B cell (primary cell): ENCODE data around the gene MIPEP. TPM values are rescaled to one million over a fixed set of nuclear protein-coding genes. Genes with fewer than 3 reads are reported as not detected.

Experiments
- ATAC-seq: fragments of 200-7000 bp; cut with Tn5 transposase; one replicate; pipeline ENCODE4 v1.10.0; 2021; ENCODE audit warnings: low read depth, mild to moderate bottlenecking, moderate number of reproducible peaks, moderate library complexity
- CTCF ChIA-PET: fragments of 350-600 bp; sonication (Branson Sonifier 250); formaldehyde crosslinking; loops from one replicate; lab custom pipeline; 2021; ENCODE audit warnings: antibody characterized with exemption, inconsistent platforms; lab: Charles Lee
- POLR2A ChIA-PET: fragments of 350-600 bp; sonication (Branson Sonifier 250); formaldehyde crosslinking; loops from one replicate; lab custom pipeline; 2021; ENCODE audit warnings: antibody characterized with exemption; lab: Charles Lee
- DNase-seq: peaks from one replicate; pipeline ENCODE4 v3.0.0; 2013
- H2AFZ ChIP-seq: 2 replicates; pipeline ENCODE4 v1.6.1; 2012; ENCODE audit warnings: mild to moderate bottlenecking, low read depth, low read length; ENCODE audit not compliant: insufficient read depth, poor library complexity, severe bottlenecking
- H3K27ac ChIP-seq, 2 donors: 1 replicate in 1 of 2; 2 replicates in 1 of 2; pipeline ENCODE4 v1.5.1; 2012 to 2013; ENCODE audit warnings: low read length in 2 of 2, mild to moderate bottlenecking in 2 of 2, moderate library complexity in 1 of 2
- H3K27me3 ChIP-seq, 4 experiments: fragments of 200-600 bp in 1 of 4; sonication (generic) in 1 of 4; replicated peaks in 1 of 4; 1 replicate in 2 of 4; 2 replicates in 2 of 4; pipeline versions ENCODE4 v1.6.1 to v1.7.0; 2013 to 2016; ENCODE audit warnings: low read length in 3 of 4, mild to moderate bottlenecking in 2 of 4, mixed read lengths in 1 of 4, moderate library complexity in 1 of 4; ENCODE audit not compliant: insufficient read depth in 4 of 4, control insufficient read depth in 3 of 4; ENCODE audit errors: control extremely low read depth in 1 of 4
- H3K36me3 ChIP-seq, 2 experiments: replicated peaks in 1 of 2; 1 replicate in 1 of 2; 2 replicates in 1 of 2; pipeline versions ENCODE4 v1.6.1 to v1.7.1; 2013; ENCODE audit warnings: low read length in 1 of 2; ENCODE audit not compliant: insufficient read depth in 2 of 2, control insufficient read depth in 1 of 2; ENCODE audit errors: control extremely low read depth in 1 of 2, extremely low read depth in 1 of 2
- H3K4me1 ChIP-seq, 2 donors: fragments of 200-600 bp in 1 of 2; sonication (generic) in 1 of 2; 1 replicate in 1 of 2; 2 replicates in 1 of 2; pipeline versions ENCODE4 v1.5.1 to v1.6.1; 2013 to 2017; ENCODE audit warnings: low read length in 2 of 2; ENCODE audit not compliant: control insufficient read depth in 2 of 2, insufficient read depth in 2 of 2
- H3K4me2 ChIP-seq: replicated peaks from 2 replicates; pipeline ENCODE3; 2012; ENCODE audit warnings: mild to moderate bottlenecking, low read depth, low read length; ENCODE audit not compliant: poor library complexity, severe bottlenecking
- H3K4me3 ChIP-seq, 5 experiments: fragments of 200-600 bp in 1 of 5; sonication (generic) in 1 of 5; 1 replicate in 3 of 5; 2 replicates in 2 of 5; pipeline versions ENCODE4 v1.5.1 to v1.7.0; 2011 to 2016; ENCODE audit warnings: low read length in 4 of 5, mild to moderate bottlenecking in 4 of 5, low read depth in 2 of 5, control low read depth in 1 of 5, moderate library complexity in 1 of 5; ENCODE audit not compliant: insufficient read depth in 1 of 5; ENCODE audit errors: control extremely low read depth in 1 of 5, extremely low read depth in 1 of 5
- H3K79me2 ChIP-seq: fragments of 200-600 bp; sonication (generic); one replicate; pipeline ENCODE4 v1.6.0; 2016; ENCODE audit warnings: low read length; ENCODE audit not compliant: control insufficient read depth, insufficient read depth
- H3K9ac ChIP-seq: fragments of 200-600 bp; sonication (generic); 2 replicates; pipeline ENCODE4 v1.6.1; 2017; ENCODE audit warnings: mild to moderate bottlenecking, low read length, moderate library complexity
- H3K9me3 ChIP-seq, 3 donors: one replicate each; pipeline versions ENCODE4 v1.6.1 to v1.7.1; 2013; ENCODE audit warnings: low read length in 2 of 3; ENCODE audit not compliant: control insufficient read depth in 2 of 3, insufficient read depth in 1 of 3; ENCODE audit errors: control extremely low read depth in 1 of 3
- H4K20me1 ChIP-seq: 2 replicates; pipeline ENCODE4 v1.6.0; 2012; ENCODE audit warnings: mild to moderate bottlenecking, low read length; ENCODE audit not compliant: insufficient read depth, control insufficient read depth, poor library complexity, severe bottlenecking
- H3K27ac Mint-ChIP-seq: one replicate; pipeline ENCODE4 v1.8.0; 2021; ENCODE audit warnings: mixed read lengths
- H3K27me3 Mint-ChIP-seq: one replicate; pipeline ENCODE4 v1.8.0; 2021; ENCODE audit warnings: mixed read lengths
- H3K4me1 Mint-ChIP-seq: one replicate; pipeline ENCODE4 v1.8.0; 2021; ENCODE audit warnings: mixed read lengths
- H3K4me3 Mint-ChIP-seq: one replicate; pipeline ENCODE4 v1.8.0; 2021; ENCODE audit warnings: mixed read lengths
- H3K9me3 Mint-ChIP-seq: one replicate; pipeline ENCODE4 v1.8.0; 2022; ENCODE audit warnings: mixed read lengths; ENCODE audit not compliant: insufficient read depth
- CTCF ChIP-seq: fragments of 200-600 bp; IDR thresholded peaks from one replicate; pipeline ENCODE4 v1.8.0; 2022; ENCODE audit warnings: antibody characterized with exemption, mild to moderate bottlenecking
- EZH2 ChIP-seq: IDR thresholded peaks from 2 replicates; pipeline ENCODE4 v1.6.1; 2012; ENCODE audit warnings: borderline replicate concordance, low read depth, mild to moderate bottlenecking, moderate library complexity, low read length; ENCODE audit not compliant: insufficient read depth, poor library complexity, severe bottlenecking
- WGBS: methylation state at CpG from one replicate; pipeline ENCODE4 v1.1.5; 2013; ENCODE audit warnings: missing lambda C conversion rate; ENCODE audit not compliant: insufficient coverage; 5-methylcytosine and 5-hydroxymethylcytosine counted together
- intact Hi-C: fragments of 100-400 bp; cut with micrococcal nuclease; formaldehyde crosslinking; loops from one replicate; pipeline ENCODE4 v1.10.0; 2022
- polyA plus RNA-seq: library from polyadenylated mRNA; depleted of rRNA; stranded (reverse); fragments of >200 nt; gene quantifications from 2 replicates; pipeline ENCODE4 v1.2.3, GENCODE V29; 2012
- total RNA-seq, 2 donors: library from RNA; stranded (reverse); fragments of 120-200 nt in 1 of 2; gene quantifications; 1 replicate in 1 of 2; 2 replicates in 1 of 2; pipeline versions ENCODE4 v1.2.3 to v1.2.4, GENCODE V29; 2013 to 2022

Gene MIPEP
- total and polyA plus RNA-seq, 2 donors (not counting 1 experiment from before 2014, with no cell fraction given): 6.2 to 16.9 TPM

- ATAC-seq: peak; percentile 88
- H3K9ac ChIP-seq: peak overlapping the region; percentile 18
- H4K20me1 ChIP-seq: peaks cover 4% of the 10 kb centered on the region
- ChIA-PET POLR2A (no interaction called here), CTCF (interaction anchor here (0.7 to 2.6 kb wide), 4 partner anchors 17 to 381 kb away, joined by 3 to 21 read pairs (median 4); no protein-coding TSS in a partner anchor)
- H3K4me3 ChIP-seq: peak overlapping the region in 1 of 5 experiments; percentile 12
- H3K9me3 Mint-ChIP-seq: no peaks in the 10 kb centered on the region
- TF ChIP-seq CTCF (no peak), EZH2 (no peak)
- no peaks in the 10 kb centered on the region for H3K27me3 Mint-ChIP-seq
- no peaks in the 10 kb centered on the region for H3K27me3 ChIP-seq
- peak overlapping the region; percentile 49 for H2AFZ ChIP-seq
- H3K4me1 ChIP-seq: peaks cover 45 to 48% of the 10 kb centered on the region in 2 donors
- H3K36me3 ChIP-seq: no peaks in the 10 kb centered on the region
- WGBS: 19% methylated on average over 7 of the region's 8 CpGs
- H3K79me2 ChIP-seq: no peaks in the 10 kb centered on the region
- peaks cover 50% of the 10 kb centered on the region for H3K4me1 Mint-ChIP-seq
- peak overlapping the region; percentile 50 for H3K4me3 Mint-ChIP-seq
- peak overlapping the region in 1 of 2 donors; percentile 36 for H3K27ac ChIP-seq
- H3K27ac Mint-ChIP-seq: no peak overlapping the region
- DNase-seq: peak; percentile 56
- intact Hi-C loops: no loop called here
- H3K4me2 ChIP-seq: peak overlapping the region; percentile 58
- H3K9me3 ChIP-seq: no peaks in the 10 kb centered on the region
Measured at GRCh38 chr13:23848646-23849141, 40.5 kb downstream of the MIPEP start.

GRCh38 chr13:23848019-23848418 is 41.2 kb downstream of the MIPEP start:
- POLR2A ChIA-PET: no interaction called here
- Mint-ChIP-seq H3K9me3 (no peaks in the 10 kb centered on the region), H3K4me3 (peak overlapping the region; percentile 50), H3K27me3 (no peaks in the 10 kb centered on the region), H3K4me1 (peaks cover 53% of the 10 kb centered on the region), H3K27ac (no peak overlapping the region)
- Histone ChIP-seq H3K4me3 (no peak overlapping the region), H3K79me2 (no peaks in the 10 kb centered on the region), H3K27ac (no peak overlapping the region), H3K4me1 (peaks cover 45 to 48% of the 10 kb centered on the region in 2 donors), H2AFZ (no peak overlapping the region), H3K27me3 (no peaks in the 10 kb centered on the region), H3K9ac (peak overlapping the region; percentile 18), H3K9me3 (no peaks in the 10 kb centered on the region), H4K20me1 (peaks cover 4% of the 10 kb centered on the region), H3K36me3 (no peaks in the 10 kb centered on the region), H3K4me2 (peak overlapping the region; percentile 58)
- intact Hi-C loops: no loop called here
- ATAC-seq (no peak), DNase-seq (no peak)
- 100% methylated on average over 1 of the region's 2 CpGs for WGBS
- CTCF ChIA-PET: interaction anchor here (0.7 to 2.6 kb wide), 6 partner anchors 13 to 381 kb away, joined by 3 to 21 read pairs (median 4); no protein-coding TSS in a partner anchor
- TF ChIP-seq CTCF (no peak), EZH2 (no peak)
